ENCODE data around the gene COTL1.
"Not testable (repeated sequence)": the region's sequence is repeated elsewhere in the genome, so short reads cannot be mapped to it uniquely, and the experiment has no call there.

Gene COTL1

GRCh38 chr16:84530590-84530989 is 87.3 kb downstream of the COTL1 start:
- in situ Hi-C loops (cut with HindIII; ENCODE audit: low sequenced_read_pairs): no loop called here
- no peak overlapping the region for H3K4me3 ChIP-seq (ENCODE audit: low read depth, low read length)
- no peak for TF ChIP-seq CTCF (IDR thresholded peaks at IDR 0.05; ENCODE audit: low read depth, low read length)
- DNase-seq (ENCODE audit: low read depth, low spot score): no peak

GRCh38 chr16:84529607-84530006 is 88.3 kb downstream of the COTL1 start:
- DNase-seq (ENCODE audit: low read depth, low spot score): no peak
- in situ Hi-C loops (cut with HindIII; ENCODE audit: low sequenced_read_pairs): no loop called here
- TF ChIP-seq CTCF (IDR thresholded peaks at IDR 0.05; ENCODE audit: low read depth, low read length): no peak
- H3K4me3 ChIP-seq (ENCODE audit: low read depth, low read length): no peak overlapping the region

- in situ Hi-C loops (cut with HindIII; ENCODE audit: low sequenced_read_pairs): no loop called here
- no peak overlapping the region for H3K4me3 ChIP-seq (ENCODE audit: low read depth, low read length)
- no peak for DNase-seq (ENCODE audit: low read depth, low spot score)
- no peak for TF ChIP-seq CTCF (IDR thresholded peaks at IDR 0.05; ENCODE audit: low read depth, low read length)
Measured at GRCh38 chr16:84528322-84528721, 89.6 kb downstream of the COTL1 start.

- no peak for DNase-seq (ENCODE audit: low read depth, low spot score)
- no peak overlapping the region for H3K4me3 ChIP-seq (ENCODE audit: low read depth, low read length)
- in situ Hi-C loops (cut with HindIII; ENCODE audit: low sequenced_read_pairs): no loop called here
- TF ChIP-seq CTCF (IDR thresholded peaks at IDR 0.05; ENCODE audit: low read depth, low read length): no peak
Measured at GRCh38 chr16:84527532-84528269, 90.2 kb downstream of the COTL1 start.

- no peak overlapping the region for H3K4me3 ChIP-seq (ENCODE audit: low read depth, low read length)
- in situ Hi-C loops (cut with HindIII; ENCODE audit: low sequenced_read_pairs): no loop called here
- DNase-seq (ENCODE audit: low read depth, low spot score): peak; percentile 62
- no peak for TF ChIP-seq CTCF (IDR thresholded peaks at IDR 0.05; ENCODE audit: low read depth, low read length)
Measured at GRCh38 chr16:84526794-84527531, 90.9 kb downstream of the COTL1 start.

- in situ Hi-C loops (cut with HindIII; ENCODE audit: low sequenced_read_pairs); DNase-seq (ENCODE audit: low read depth, low spot score); H3K4me3 ChIP-seq (ENCODE audit: low read depth, low read length): not testable (repeated sequence)
Measured at GRCh38 chr16:84524941-84525581, 92.8 kb downstream of the COTL1 start.

Data from astrocyte of the spinal cord (primary cell).